ENCODE measurements around the gene MYO7B.

The MYO7B gene

DNA sequence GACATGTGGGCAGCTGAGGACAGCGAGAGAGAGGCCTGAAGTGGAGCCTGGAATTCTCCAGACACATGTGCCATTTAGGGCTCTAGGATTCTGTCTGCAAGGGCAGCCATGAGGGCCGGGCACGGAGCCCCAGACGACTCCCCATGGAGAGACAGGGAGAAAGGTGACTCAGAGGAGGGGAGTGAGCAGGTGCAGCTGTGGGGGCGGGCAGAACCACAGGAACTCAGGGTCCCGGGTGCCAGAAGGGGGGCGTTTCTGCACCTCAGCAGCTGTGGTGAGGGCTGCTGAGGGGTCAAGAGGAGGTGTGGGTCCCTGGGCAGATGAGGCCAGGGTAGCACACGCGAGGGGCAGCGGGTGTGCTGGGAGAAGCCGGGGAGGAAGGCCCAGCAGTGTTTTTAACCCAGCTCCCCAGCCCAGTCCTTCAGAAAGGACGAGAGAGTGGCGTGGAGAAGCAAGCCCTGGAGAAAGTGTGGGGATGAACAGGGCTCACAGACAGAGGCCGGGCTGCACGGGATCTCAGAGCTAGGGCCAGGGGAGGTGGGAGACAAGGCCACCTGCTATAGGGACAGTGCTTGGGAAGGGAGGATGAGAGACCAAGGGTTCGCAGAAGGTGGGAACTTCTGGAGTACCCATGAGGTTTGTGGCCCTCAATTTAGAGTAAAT lies 118.1 kb downstream of the MYO7B start:
- no peak for DNase-seq
- Histone ChIP-seq H3K36me3 (replicated peaks) (no peaks in the 10 kb centered on the region), H3K27ac (no peak overlapping the region), H3K4me3 (ENCODE audit: low read depth, low read length) (no peak overlapping the region), H3K27me3 (replicated peaks) (no peaks in the 10 kb centered on the region)
- in situ Hi-C loops (cut with HindIII; ENCODE audit: low pct_ligation_motif_present, low sequenced_read_pairs), result no loop called here
- TF ChIP-seq, protein P1, sequence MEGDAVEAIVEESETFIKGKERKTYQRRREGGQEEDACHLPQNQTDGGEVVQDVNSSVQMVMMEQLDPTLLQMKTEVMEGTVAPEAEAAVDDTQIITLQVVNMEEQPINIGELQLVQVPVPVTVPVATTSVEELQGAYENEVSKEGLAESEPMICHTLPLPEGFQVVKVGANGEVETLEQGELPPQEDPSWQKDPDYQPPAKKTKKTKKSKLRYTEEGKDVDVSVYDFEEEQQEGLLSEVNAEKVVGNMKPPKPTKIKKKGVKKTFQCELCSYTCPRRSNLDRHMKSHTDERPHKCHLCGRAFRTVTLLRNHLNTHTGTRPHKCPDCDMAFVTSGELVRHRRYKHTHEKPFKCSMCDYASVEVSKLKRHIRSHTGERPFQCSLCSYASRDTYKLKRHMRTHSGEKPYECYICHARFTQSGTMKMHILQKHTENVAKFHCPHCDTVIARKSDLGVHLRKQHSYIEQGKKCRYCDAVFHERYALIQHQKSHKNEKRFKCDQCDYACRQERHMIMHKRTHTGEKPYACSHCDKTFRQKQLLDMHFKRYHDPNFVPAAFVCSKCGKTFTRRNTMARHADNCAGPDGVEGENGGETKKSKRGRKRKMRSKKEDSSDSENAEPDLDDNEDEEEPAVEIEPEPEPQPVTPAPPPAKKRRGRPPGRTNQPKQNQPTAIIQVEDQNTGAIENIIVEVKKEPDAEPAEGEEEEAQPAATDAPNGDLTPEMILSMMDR (IDR thresholded peaks at IDR 0.05; ENCODE audit: low read depth, low read length, missing control alignments), result no peak

DNA sequence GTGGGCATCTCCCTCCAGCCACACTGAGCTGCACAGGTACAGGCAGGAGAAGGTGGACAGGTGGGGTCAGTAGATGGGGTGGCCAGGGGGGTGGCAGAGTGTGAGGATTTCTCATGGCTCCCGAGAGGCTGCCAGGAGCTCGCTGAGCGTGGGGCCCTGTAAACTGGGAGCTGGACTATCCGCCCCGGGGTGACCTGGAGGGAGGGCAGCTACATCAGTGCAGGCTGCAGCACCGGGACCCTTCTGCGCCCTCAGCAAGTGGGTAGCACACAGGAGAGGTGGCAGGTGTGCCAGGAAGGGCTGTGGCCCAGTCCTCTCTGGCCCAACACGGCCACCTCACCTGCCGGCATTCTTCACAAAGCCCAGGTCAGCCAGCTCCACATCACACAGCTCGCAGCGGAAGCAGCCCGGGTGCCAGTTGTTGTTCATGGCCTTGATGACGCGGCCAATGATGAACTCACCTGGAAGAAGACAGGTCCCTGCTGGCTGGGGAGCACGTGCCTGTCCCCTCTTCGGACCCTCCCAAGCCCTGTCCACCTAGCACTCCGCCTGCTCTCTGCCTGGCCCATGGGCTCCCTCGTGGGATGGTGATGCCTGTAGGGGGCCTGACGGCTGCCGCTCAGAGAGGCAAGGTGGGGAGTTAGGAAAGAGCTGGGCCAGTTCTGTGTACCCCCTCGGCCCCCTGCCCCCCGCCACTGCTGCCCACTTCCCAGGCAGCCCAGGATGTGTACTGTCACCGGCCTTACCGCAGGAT lies 118.8 kb downstream of the MYO7B start:
- DNase-seq, result no peak
- Histone ChIP-seq H3K36me3 (replicated peaks) (no peaks in the 10 kb centered on the region), H3K4me3 (ENCODE audit: low read depth, low read length) (no peak overlapping the region), H3K27ac (no peak overlapping the region), H3K27me3 (replicated peaks) (no peaks in the 10 kb centered on the region)
- TF ChIP-seq, protein P1 (IDR thresholded peaks at IDR 0.05; ENCODE audit: low read depth, low read length, missing control alignments), result no peak
- in situ Hi-C loops (cut with HindIII; ENCODE audit: low pct_ligation_motif_present, low sequenced_read_pairs), result no loop called here

DNA sequence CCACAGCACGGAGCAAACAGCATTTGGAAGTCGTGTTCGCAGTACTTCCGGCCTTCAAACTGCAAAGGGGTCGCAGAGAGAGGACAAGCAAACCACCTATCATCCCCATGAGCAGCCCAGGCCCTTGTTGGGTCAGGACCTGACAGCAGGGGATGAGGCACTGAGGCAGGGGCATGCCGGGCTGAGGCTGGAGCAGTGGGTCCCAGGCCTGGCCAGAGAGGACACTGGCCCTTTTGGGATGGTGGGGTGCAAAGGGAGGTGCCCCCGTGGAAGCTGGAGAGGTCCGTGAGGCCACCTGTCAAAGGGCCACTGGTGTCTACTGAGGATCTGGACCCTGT lies 119.3 kb downstream of the MYO7B start:
- H3K36me3 ChIP-seq (replicated peaks), result no peaks in the 10 kb centered on the region
- H3K27me3 ChIP-seq (replicated peaks), result no peaks in the 10 kb centered on the region
- in situ Hi-C loops (cut with HindIII; ENCODE audit: low pct_ligation_motif_present, low sequenced_read_pairs), result no loop called here
- H3K27ac ChIP-seq, result no peak overlapping the region
- TF ChIP-seq, protein P1 (IDR thresholded peaks at IDR 0.05; ENCODE audit: low read depth, low read length, missing control alignments), result no peak
- no peak for DNase-seq
- no peak overlapping the region for H3K4me3 ChIP-seq (ENCODE audit: low read depth, low read length)

DNA sequence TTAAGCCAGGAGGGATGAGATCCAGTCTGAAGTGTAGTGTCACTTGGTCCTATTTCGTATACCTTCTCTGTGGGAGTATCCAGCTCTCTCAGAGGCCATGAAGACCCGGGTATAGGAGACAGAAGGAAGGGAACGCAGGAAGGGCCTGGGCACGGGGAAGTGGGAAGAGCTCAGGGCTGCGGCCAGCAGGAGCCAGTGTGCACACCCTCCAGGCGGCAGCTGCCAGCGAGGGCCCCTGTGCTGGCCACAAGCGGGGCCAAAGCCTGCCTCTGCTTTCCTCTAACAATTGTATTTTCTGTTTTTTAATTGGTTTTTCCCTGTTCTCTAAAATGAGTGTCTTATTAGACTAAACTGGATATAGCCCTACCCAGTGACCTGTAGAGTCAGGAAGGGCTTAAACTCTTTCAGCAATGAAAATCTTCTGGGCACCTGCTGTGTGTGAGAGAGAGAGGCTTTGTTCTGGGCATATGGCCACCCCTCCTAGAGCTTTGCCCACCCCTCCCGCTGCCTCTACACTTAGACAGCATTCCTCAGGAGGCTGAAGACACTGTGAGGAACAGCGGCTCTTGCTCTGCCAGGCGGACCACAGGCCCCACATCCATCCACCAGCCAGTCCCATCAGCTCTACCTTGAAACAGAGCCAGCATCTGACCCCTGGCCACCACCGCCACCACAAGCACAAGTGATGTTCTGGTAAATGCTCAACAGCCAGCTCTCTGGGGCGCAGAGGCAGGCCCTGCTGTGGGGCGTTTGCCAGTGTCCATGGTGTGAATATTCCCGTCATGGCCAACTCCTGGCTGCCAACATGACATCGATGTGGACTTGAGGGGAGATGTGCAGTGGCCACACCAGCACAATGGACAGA lies 120.0 kb downstream of the MYO7B start:
- Histone ChIP-seq H3K27me3 (replicated peaks) (no peaks in the 10 kb centered on the region), H3K36me3 (replicated peaks) (no peaks in the 10 kb centered on the region), H3K27ac (no peak overlapping the region), H3K4me3 (ENCODE audit: low read depth, low read length) (no peak overlapping the region)
- TF ChIP-seq, protein P1 (IDR thresholded peaks at IDR 0.05; ENCODE audit: low read depth, low read length, missing control alignments), result no peak
- DNase-seq, result no peak
- in situ Hi-C loops (cut with HindIII; ENCODE audit: low pct_ligation_motif_present, low sequenced_read_pairs), result no loop called here

DNA sequence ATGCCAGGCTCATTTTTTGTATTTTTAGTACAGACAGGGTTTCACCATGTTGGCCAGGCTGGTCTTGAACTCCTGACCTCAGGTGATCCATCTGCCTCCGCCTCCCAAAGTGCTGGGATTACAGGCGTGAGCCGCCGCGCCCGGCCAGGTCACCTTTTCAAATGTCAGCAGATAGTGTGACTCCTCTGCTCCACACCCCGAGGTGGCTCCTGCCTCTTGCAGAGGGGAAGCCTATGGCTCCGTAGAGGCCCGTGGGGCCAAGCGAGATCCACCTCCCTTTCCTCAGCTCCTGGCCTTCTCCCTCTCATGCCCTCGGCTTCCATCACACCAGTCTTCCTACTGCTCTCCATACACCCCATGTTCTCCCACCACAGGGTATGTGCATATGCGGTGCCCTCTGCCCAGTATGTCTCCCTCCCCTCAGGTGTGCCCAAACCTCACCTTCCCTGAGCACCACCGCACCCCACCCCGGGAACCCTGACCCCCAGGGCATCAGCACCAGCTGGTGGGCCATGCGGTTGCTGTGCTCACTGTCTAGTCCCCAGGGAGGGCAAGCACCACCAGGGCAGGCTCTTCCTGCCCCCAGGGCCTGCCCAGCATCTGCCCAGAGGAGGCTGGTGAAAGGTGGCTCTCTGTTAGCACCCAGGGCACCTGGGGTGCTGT lies 121.2 kb downstream of the MYO7B start:
- Histone ChIP-seq H3K36me3 (replicated peaks) (no peaks in the 10 kb centered on the region), H3K27me3 (replicated peaks) (no peaks in the 10 kb centered on the region), H3K4me3 (ENCODE audit: low read depth, low read length) (no peak overlapping the region), H3K27ac (no peak overlapping the region)
- in situ Hi-C loops (cut with HindIII; ENCODE audit: low pct_ligation_motif_present, low sequenced_read_pairs), result no loop called here
- no peak for DNase-seq
- TF ChIP-seq, protein P1 (IDR thresholded peaks at IDR 0.05; ENCODE audit: low read depth, low read length, missing control alignments), result no peak

Data from brain microvascular endothelial cell (primary cell).